Panc1 (cell line): ENCODE results near the gene DDIT3.

Experiments used
- CTCF ChIP-seq: fragments of 450-650 bp; IDR thresholded peaks from 2 replicates; pipeline ENCODE4 v1.5.1; 2017; ENCODE audit warnings: mild to moderate bottlenecking
- POLR2AphosphoS5 ChIP-seq: IDR thresholded peaks from 2 replicates; pipeline ENCODE4 v1.6.1; 2012; ENCODE audit warnings: mild to moderate bottlenecking, low read depth, low read length, moderate library complexity
- REST ChIP-seq, 2 experiments: IDR thresholded peaks; 2 replicates each; pipeline ENCODE4 v1.6.1; 2011 to 2012; ENCODE audit warnings: low read depth in 2 of 2, control low read depth in 1 of 2, low read length in 1 of 2, mild to moderate bottlenecking in 1 of 2, moderate library complexity in 1 of 2; ENCODE audit not compliant: insufficient read depth in 1 of 2

GRCh38 chr12:57483466-57483865 lies 36.8 kb downstream of the DDIT3 start:
- TF ChIP-seq CTCF (no peak), POLR2AphosphoS5 (no peak), REST (IDR thresholded peaks at IDR 0.05; ENCODE audit: insufficient read depth in 1 of 2, low read depth in 2 of 2, low read length in 1 of 2) (no peak)
